GM12865 (cell line): ENCODE data around the gene OR13J1.
A peak's percentile ranks its signal among the peaks of the same experiment; 100 is the strongest.

Experiments used
- DNase-seq: peaks from one replicate; pipeline ENCODE4 v3.0.0; 2010; ENCODE audit warnings: low read depth
- H3K4me3 ChIP-seq: 2 replicates; pipeline ENCODE4 v1.5.1; 2011; ENCODE audit warnings: mild to moderate bottlenecking, low read depth, low read length, control low read depth
- TF ChIP-seq, protein P1 (sequence below): IDR thresholded peaks from 2 replicates; pipeline ENCODE4 v1.5.1; 2011; ENCODE audit warnings: low read length, control low read depth, low read depth, inconsistent platforms; ENCODE audit not compliant: insufficient read depth; ENCODE audit errors: missing control alignments

Gene OR13J1

DNA sequence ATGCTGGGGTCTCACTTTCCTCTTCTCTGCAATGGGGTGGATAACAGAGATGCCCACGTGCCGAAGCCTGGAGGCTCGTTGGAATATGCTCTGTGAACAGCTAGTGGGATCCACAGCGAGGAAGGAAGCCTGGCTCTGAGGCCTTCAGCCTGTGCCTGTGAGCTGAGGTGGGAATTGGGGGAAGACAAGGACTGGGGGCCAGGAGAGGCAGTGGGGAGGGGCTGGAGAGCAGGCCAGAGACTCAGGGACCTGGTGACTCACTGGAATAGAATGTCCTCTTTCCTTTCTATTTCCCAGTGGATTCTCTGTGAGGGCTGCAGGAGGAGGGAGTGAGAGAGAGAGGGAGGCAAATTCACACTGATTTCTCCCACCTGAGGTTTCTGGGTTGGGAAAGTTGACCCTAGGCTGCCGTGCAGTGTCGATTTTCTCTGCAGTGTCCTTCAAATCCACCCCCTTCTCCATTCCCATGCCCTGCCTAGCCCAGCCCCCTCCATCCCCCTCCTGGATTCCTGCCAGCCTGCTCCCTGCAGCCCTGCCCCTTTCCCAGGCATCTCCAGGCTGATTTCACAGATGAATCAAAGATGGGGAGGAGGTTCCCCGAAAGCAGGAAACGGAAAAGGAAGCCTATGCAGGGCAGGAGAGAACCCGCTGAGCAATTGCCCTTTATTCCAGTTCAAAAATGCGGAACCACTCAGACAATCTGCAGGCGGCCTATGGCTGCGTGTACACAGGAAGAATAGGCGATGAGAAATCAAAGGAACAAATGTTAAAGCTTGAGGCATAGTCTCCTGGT lies 37.7 kb upstream of the OR13J1 start:
- H3K4me3 ChIP-seq: no peak overlapping the region
- TF ChIP-seq, protein P1, sequence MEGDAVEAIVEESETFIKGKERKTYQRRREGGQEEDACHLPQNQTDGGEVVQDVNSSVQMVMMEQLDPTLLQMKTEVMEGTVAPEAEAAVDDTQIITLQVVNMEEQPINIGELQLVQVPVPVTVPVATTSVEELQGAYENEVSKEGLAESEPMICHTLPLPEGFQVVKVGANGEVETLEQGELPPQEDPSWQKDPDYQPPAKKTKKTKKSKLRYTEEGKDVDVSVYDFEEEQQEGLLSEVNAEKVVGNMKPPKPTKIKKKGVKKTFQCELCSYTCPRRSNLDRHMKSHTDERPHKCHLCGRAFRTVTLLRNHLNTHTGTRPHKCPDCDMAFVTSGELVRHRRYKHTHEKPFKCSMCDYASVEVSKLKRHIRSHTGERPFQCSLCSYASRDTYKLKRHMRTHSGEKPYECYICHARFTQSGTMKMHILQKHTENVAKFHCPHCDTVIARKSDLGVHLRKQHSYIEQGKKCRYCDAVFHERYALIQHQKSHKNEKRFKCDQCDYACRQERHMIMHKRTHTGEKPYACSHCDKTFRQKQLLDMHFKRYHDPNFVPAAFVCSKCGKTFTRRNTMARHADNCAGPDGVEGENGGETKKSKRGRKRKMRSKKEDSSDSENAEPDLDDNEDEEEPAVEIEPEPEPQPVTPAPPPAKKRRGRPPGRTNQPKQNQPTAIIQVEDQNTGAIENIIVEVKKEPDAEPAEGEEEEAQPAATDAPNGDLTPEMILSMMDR: no peak
- DNase-seq: no peak

DNA sequence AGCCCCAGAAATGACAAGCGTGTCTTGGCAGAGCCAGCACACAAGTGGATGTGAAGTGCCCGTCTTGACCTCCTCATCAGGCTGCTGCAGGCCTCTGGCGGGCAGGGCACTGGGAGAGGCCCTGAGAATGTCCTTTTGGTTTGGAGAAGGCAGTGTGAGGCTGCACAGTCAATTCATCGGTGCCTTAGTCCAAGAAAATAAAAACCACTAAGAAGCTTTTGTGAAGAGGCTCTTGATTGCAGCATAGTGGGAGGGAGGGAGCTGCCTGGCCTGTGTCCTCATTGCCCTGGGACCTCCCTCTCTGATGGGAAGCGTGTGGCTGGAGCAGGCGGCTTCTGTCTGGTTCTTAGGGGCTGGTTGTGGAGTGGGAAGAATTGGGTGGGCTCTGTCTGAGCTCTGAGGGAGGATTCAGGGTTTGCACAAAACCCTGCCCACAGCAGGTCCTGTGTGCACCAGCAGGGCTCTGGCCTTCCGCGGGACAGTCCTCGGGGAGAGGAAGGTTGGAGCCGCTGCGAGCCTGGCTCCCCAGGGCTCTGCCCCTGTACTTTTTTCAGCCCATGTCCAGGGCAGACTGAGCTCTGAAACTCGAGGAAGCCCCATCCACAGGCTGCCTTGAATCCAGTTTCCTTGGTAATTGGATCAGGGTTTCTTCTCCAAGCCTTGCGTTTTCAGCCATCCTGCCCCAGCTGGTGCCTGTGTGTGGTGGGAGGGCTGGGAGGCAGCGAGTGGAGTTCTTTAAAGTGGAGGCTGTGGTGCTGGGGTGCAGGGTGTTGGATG lies 36.9 kb upstream of the OR13J1 start:
- H3K4me3 ChIP-seq: no peak overlapping the region
- no peak for DNase-seq

DNA sequence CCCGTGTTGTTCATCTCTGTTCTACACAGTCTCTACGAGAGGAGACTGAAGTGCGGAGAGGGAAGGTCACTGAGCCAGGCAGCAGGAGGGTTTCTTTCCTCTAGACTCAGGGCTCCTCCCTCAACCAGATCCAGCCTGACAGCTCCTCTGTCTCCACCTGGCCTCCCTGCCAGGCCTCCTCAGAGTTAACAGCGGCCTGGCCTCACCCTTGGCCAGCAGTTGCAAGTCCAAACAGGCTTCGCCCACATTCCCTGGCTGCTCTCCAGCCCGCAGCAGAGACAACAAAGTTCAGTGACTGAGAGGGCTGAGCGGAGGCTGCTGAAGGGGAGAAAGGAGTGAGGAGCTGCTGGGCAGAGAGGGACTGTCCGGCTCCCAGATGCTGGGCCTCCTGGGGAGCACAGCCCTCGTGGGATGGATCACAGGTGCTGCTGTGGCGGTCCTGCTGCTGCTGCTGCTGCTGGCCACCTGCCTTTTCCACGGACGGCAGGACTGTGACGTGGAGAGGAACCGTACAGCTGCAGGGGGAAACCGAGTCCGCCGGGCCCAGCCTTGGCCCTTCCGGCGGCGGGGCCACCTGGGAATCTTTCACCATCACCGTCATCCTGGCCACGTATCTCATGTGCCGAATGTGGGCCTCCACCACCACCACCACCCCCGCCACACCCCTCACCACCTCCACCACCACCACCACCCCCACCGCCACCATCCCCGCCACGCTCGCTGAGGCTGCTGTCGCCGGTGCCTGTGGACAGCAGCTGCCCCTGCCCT lies 35.9 kb upstream of the OR13J1 start, which contains the start of gene HRCT1:
HRCT1 (plus strand) TSS at position 291 of the 768 bp plus-strand sequence; CDS start at position 377, 86 bp downstream.
- TF ChIP-seq, protein P1: no peak
- H3K4me3 ChIP-seq: no peak within 1 kb of the TSS
- DNase-seq: no peak

More for the DNA sequence above, 36.9 kb upstream of the OR13J1 start:
- TF ChIP-seq, protein P1: no peak

DNA sequence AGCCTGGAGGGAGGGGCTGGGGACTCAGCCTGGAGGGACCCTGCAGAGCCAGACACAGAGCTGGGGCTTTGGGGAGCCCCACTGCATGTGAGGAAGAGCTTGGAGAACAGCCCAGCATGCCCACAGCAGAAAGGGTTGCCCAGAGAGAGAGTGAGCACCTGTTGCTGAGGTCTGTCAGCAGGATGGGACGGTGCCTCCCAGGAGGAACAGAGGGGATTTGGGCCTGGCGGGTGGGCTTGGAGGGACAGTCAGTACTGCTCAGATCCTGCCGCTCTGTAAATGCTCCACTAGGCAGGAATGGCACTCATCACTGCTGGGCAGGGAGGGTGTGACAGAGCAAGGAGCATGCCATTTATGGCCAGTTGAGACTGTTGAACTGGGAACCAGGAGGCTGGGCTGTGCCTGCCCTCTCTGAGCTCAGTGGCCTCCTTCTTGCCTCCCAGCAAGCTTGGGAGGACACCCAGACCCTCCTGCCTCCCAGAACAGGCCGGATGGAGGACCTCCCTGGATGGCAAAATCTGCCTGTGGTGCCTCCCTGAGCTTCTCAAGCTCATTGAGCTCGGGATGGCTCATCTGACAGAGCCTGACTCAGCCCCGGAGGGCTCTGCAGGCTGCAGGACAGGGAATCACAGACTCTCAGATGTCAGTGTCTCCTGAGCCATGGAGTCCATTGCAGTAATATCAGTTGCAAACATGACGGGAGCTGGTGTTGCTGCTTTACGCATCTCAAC lies 35.0 kb upstream of the OR13J1 start:
- no peak for DNase-seq
- H3K4me3 ChIP-seq: no peak overlapping the region
- TF ChIP-seq, protein P1: no peak

DNA sequence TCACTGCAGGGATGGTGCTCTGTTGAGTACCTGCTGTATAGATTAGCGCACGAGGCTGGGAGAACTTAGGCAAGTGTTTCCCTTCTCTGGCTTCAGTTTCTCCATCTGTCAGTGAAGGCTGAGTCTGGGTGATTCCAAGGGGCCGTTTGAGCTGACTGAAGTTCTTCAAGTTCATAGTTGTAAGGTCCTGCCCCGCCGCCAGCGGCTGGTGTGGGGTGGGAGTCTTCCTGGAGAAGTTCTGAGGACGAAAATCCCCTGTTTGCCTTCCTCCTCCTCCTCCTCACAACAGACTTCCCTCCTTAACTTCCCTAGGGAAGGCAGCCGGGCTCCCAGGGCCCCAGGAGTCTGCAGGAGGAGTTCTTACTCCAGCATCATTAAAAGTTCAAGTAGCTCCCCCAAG lies 34.1 kb upstream of the OR13J1 start:
- no peak for DNase-seq
- TF ChIP-seq, protein P1: no peak
- no peak overlapping the region for H3K4me3 ChIP-seq

DNA sequence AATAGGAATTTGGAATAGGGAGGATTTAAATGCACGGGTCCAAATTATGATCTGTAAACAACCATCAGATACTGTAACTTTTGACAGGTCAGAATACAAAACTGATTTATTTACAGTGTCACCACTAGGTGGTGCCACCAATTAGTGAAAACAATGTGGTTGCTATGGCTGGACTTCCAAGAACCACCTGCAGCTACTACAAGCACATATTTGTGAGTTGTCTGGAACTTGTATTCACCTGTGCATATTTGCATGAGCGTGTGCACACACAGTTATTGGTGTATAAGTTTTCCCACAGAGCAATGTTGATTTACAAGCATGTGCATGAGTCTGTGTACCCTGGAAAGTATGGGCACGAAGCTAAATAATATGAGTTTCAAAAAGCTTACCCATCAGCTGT lies 32.8 kb upstream of the OR13J1 start:
- DNase-seq: peak; percentile 74
- no peak overlapping the region for H3K4me3 ChIP-seq
- TF ChIP-seq, protein P1: peak; percentile 55
